HG03060 (cell line): ENCODE results near the gene RASAL2.
"Not testable (repeated sequence)": the region's sequence is repeated elsewhere in the genome, so short reads cannot be mapped to it uniquely, and the experiment has no call there.

Experiments
- ATAC-seq: cut with Tn5 transposase; IDR thresholded peaks from one replicate; pipeline ENCODE4 v1.9.1; 2021; ENCODE audit warnings: low read depth, moderate number of reproducible peaks; ENCODE audit not compliant: unreplicated experiment

The RASAL2 gene

GRCh38 chr1:178330153-178330552 is 236.2 kb downstream of the RASAL2 start:
- ATAC-seq, result no peak

- no peak for ATAC-seq
These were observed 237.1 kb downstream of the RASAL2 start for GRCh38 chr1:178330848-178331497.

DNA sequence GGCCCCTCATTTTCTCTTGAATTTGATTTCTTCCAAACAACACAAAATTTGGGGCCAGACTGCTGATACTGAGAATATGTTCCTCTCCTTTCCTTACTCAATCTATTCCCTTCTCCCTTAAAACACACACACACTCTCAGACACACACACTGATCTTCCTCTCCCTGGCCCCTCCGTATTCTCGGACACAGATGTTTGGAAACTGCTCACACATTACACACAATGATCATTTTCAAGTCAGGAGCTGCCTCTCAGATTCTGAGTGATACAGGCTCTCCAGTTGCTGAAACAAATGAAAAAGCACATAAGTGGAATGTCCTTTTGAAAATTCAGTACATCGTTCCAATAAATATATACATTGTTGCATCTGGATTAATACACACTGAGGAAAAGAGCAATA is 241.5 kb downstream of the RASAL2 start:
- no peak for ATAC-seq

- no peak for ATAC-seq
These were observed 243.3 kb downstream of the RASAL2 start for GRCh38 chr1:178337091-178337706.

DNA sequence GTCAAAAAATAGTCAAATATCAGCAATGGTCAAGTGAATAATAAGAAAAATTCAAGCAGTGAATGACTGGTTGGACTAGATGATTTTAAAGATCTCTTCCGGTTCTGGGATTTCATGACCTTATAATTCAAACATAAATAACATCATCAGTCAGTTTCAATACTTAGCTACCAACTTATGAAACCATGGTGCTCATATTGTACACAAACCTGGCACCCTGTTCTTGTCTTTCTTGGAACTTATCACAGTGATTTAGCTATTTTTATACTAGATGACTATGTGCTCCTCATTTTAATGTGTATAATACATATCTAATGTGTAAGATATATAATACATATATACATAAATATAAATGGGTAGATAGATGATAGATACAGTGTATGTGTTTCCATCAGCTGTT is 245.9 kb downstream of the RASAL2 start:
- no peak for ATAC-seq

- no peak for ATAC-seq
These were observed 247.5 kb downstream of the RASAL2 start for GRCh38 chr1:178341261-178341956.

GRCh38 chr1:178342745-178343144 is 248.8 kb downstream of the RASAL2 start:
- no peak for ATAC-seq

GRCh38 chr1:178344513-178345091 is 250.7 kb downstream of the RASAL2 start:
- no peak for ATAC-seq

DNA sequence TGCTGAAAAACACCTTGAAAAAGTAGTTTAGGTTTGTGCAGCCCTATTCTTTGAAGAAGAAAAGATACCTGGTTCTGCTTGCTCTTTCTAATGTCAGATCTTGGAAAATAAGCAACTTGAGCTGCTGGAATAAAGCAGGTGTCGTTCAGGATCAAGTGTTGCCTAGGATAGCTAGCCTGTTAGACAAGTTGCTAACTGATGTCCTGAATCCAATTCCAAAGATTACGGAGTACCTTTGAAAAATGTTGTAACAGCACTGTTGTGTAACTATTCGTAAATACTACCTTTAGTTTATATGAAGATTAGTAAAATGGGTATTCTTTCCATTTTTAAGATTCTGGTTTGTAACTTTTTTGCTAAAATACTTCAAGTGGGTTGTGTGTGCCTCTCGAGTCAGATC is 251.3 kb downstream of the RASAL2 start:
- no peak for ATAC-seq

DNA sequence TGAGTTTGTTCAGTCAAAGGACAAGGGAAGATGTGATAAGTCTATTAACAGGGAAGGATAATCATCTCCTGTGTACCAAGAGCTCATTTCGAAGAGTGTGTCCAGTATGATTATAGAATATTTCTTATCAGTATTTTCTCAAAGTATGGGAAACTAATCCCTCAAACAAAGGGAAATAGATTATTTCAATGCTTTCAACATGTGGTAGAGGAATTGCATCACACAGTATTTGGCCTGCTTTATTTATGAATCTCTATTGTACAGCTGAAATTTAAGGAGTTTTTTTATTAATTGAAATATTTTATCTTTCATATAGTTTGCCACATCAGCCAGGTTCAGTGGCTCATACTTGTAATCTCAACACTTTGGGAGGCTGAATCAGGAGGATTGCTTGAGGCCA is 251.9 kb downstream of the RASAL2 start:
- no peak for ATAC-seq

DNA sequence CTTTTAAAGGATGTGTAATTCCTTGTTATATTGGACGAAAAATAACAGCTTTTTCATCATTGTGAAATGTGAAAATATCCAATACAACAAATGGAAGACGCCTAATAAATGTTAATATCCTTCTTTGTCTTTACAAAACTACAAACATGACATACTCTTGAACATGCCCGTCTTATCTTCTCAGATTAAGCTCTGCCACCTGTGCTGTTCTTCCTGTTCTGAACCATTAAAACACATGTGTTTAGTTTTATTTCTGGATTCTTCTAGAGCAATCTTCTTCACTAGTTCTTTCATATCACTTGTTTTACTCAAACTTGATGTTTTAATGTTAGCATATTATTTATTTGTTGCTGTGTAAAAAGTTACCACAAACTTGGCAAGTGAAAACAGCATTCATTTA is 255.9 kb downstream of the RASAL2 start:
- ATAC-seq, result no peak

- not testable (repeated sequence) for ATAC-seq
These were observed 258.0 kb downstream of the RASAL2 start for GRCh38 chr1:178351911-178352310.

- ATAC-seq, result no peak
These were observed 259.0 kb downstream of the RASAL2 start for GRCh38 chr1:178352790-178353416.

GRCh38 chr1:178353524-178353923 is 259.6 kb downstream of the RASAL2 start:
- ATAC-seq, result no peak

DNA sequence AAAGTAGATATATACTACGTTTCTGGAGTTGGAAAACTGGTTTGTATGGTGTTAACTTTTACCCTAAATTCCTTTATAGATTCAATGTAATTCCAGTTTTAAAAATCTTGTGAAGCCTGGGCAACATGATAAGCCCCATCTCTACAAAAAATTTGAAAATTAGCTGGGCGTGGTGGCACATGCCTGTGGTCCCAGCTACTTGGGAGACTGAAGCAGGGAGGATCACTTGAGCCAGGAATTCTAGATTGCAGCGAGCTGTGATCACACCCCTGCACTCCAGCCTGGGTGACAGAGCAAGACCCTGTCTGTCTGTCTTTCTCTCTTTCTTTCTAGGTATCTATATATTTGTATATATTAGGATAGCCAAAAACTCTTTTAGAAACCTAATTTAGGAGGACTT is 260.9 kb downstream of the RASAL2 start:
- no peak for ATAC-seq

DNA sequence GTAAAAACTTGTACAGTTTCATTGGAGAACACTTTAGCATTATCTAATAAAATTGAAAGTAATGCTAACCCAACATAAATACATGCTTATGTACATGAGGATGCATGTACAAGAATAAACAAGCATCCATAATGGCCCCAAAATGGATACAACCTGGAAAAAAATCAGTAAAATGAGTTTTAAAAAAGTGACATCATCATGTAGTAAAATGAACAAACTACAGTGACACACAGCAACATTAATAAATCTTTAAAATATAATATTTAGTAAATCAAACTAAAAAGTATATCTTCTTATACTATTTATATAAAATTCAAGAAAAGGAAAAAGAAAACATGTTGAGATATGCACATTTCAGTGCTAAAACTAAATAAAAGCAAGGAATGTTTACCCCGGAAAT is 262.4 kb downstream of the RASAL2 start:
- ATAC-seq, result no peak

DNA sequence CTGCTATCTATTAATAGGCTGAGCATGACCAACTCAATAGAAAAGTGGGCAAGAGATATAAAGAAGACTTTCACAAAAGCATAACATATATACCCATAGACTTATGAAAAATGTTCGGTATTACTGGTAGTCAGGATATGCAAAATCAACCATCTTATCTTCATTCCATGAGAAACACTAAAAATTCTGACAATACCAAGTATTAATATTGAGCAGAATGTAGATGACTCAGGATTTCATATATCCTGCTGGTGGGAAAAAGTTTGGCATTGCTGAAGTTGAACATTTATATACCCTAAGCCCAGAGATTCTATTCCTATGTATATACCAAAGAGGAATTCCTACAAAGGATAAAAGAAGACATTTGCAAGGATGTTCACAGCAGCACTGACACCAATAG is 264.6 kb downstream of the RASAL2 start:
- no peak for ATAC-seq

- no peak for ATAC-seq
These were observed 266.5 kb downstream of the RASAL2 start for GRCh38 chr1:178360421-178360820.

DNA sequence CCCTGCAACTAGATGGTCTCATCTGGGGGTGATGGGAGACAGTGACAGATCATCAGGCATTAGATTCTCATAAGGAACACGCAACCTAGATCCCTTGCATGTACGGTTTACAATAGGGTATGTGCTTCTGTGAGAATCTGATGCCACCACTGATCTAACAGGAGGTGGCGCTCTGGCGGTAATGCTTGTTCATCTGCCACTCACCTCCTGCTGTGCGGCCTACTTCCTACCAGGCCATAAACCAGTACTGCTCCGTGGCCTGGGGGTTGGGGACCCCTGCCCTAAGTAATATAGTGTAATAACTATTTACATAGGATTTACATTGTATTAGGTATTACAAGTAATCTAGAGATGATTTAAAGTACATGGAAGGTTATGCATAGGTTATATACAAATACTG is 267.9 kb downstream of the RASAL2 start:
- ATAC-seq, result no peak

DNA sequence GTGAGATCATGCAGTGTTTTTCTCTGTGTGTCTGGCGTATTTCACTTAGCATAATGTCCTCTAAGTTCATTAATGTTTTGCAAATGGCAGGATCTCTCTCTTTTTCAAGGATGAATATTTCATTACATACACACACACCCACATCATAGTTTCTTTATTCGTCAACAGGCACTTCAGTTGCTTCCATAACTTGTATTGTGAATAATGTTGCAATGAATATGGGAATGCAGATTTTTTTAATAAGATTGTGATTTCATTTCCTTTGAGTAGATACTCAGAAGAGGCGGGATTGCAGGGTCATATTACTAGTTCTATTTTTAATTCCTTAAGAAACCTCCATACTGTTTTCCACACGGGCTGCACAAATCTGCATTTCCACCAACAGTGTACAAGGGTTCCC is 268.8 kb downstream of the RASAL2 start:
- no peak for ATAC-seq

GRCh38 chr1:178364782-178365181 is 270.9 kb downstream of the RASAL2 start:
- no peak for ATAC-seq
